WTC11 (cell line): ENCODE results near the gene OXNAD1. TPM values are rescaled to one million over a fixed set of nuclear protein-coding genes. Genes with fewer than 3 reads are reported as not detected.

Source experiments
- ATAC-seq: fragments of 200-7000 bp; cut with Tn5 transposase; 2 replicates; pipeline ENCODE4 v1.10.0; 2021; ENCODE audit warnings: mild to moderate bottlenecking, moderate library complexity
- CTCF ChIA-PET: fragments of 300-600 bp; sonication (Branson Sonifier 250); formaldehyde crosslinking; loops from one replicate; lab custom pipeline; 2021; ENCODE audit warnings: antibody characterized with exemption; lab: Charles Lee
- POLR2A ChIA-PET: fragments of 350-600 bp; sonication (Branson Sonifier 250); formaldehyde crosslinking; loops from one replicate; lab custom pipeline; 2021; ENCODE audit warnings: antibody characterized with exemption; lab: Charles Lee
- DNase-seq: peaks from one replicate; pipeline ENCODE4 v3.0.0; 2021; ENCODE audit warnings: low spot score
- H3K27ac Mint-ChIP-seq: 2 replicates; pipeline ENCODE4 v1.8.0; 2021; ENCODE audit warnings: mixed read lengths
- H3K27me3 Mint-ChIP-seq: 2 replicates; pipeline ENCODE4 v1.8.0; 2021; ENCODE audit warnings: low read depth, mild to moderate bottlenecking, moderate library complexity, mixed read lengths
- H3K36me3 Mint-ChIP-seq: 2 replicates; pipeline ENCODE4 v1.8.0; 2021; ENCODE audit warnings: mixed read lengths
- H3K4me1 Mint-ChIP-seq: 2 replicates; pipeline ENCODE4 v1.8.0; 2022; ENCODE audit warnings: mixed read lengths
- H3K4me3 Mint-ChIP-seq: 2 replicates; pipeline ENCODE4 v1.8.0; 2021; ENCODE audit warnings: mild to moderate bottlenecking, moderate library complexity, mixed read lengths
- H3K9me3 Mint-ChIP-seq: 2 replicates; pipeline ENCODE4 v1.8.0; 2021; ENCODE audit warnings: mixed read lengths
- ESRRA ChIP-seq: sonication (generic); formaldehyde crosslinking; IDR thresholded peaks from 2 replicates; pipeline ENCODE4 v1.8.1; 2022; ENCODE audit warnings: mild to moderate bottlenecking, missing genetic modification reagents, borderline replicate concordance
- GABPB1 ChIP-seq: sonication (generic); formaldehyde crosslinking; IDR thresholded peaks from 2 replicates; pipeline ENCODE4 v1.8.1; 2023; ENCODE audit warnings: mild to moderate bottlenecking, missing genetic modification reagents
- NFATC4 ChIP-seq: fragments of 250-450 bp; sonication (Bioruptor Pico); IDR thresholded peaks from 2 replicates; pipeline ENCODE4 v1.9.0; 2021; ENCODE audit warnings: mild to moderate bottlenecking
- NR3C1 ChIP-seq: sonication (generic); formaldehyde crosslinking; conservative IDR thresholded peaks from 2 replicates; pipeline ENCODE4 v1.8.1; 2023; ENCODE audit warnings: low read depth, mild to moderate bottlenecking, missing genetic modification reagents
- TEAD1 ChIP-seq: sonication (generic); formaldehyde crosslinking; IDR thresholded peaks from 2 replicates; pipeline ENCODE4 v1.8.0; 2022; ENCODE audit warnings: mild to moderate bottlenecking, missing genetic modification reagents
- ZNF396 ChIP-seq: fragments of 250-450 bp; sonication (Bioruptor Pico); IDR thresholded peaks from 2 replicates; pipeline ENCODE4 v1.8.0; 2021; ENCODE audit warnings: mild to moderate bottlenecking, moderate library complexity, borderline replicate concordance
- ZNF671 ChIP-seq: fragments of 250-450 bp; sonication (Bioruptor Pico); IDR thresholded peaks from 2 replicates; pipeline ENCODE4 v1.8.0; 2021; ENCODE audit warnings: mild to moderate bottlenecking
- total RNA-seq: library from RNA; stranded (reverse); gene quantifications from 3 replicates; pipeline ENCODE4 v1.2.3, GENCODE V29; 2021
- TF ChIP-seq, protein P1 (sequence below): sonication (generic); formaldehyde crosslinking; conservative IDR thresholded peaks from 2 replicates; pipeline ENCODE4 v1.8.1; 2023; ENCODE audit warnings: mild to moderate bottlenecking, low read depth, missing genetic modification reagents, moderate library complexity
- TF ChIP-seq, protein P2 (sequence below): sonication (generic); formaldehyde crosslinking; IDR thresholded peaks from 2 replicates; pipeline ENCODE4 v1.8.1; 2022; ENCODE audit warnings: mild to moderate bottlenecking, moderate library complexity, missing genetic modification reagents
- TF ChIP-seq, protein P3 (sequence below): fragments of 200-600 bp; IDR thresholded peaks from 2 replicates; pipeline ENCODE4 v1.8.0; 2022; ENCODE audit warnings: antibody characterized with exemption
- TF ChIP-seq, protein P4 (sequence below): fragments of 250-450 bp; sonication (Bioruptor Pico); IDR thresholded peaks from 2 replicates; pipeline ENCODE4 v1.9.0; 2021; ENCODE audit warnings: moderate library complexity, mild to moderate bottlenecking, inconsistent platforms, borderline replicate concordance
- TF ChIP-seq, protein P5 (sequence below): sonication (generic); formaldehyde crosslinking; IDR thresholded peaks from 2 replicates; pipeline ENCODE4 v1.8.1; 2023; ENCODE audit warnings: mild to moderate bottlenecking, moderate library complexity, missing genetic modification reagents
- TF ChIP-seq, protein P6 (sequence below): sonication (generic); formaldehyde crosslinking; IDR thresholded peaks from 2 replicates; pipeline ENCODE4 v1.8.0; 2023; ENCODE audit warnings: missing genetic modification reagents, mild to moderate bottlenecking, borderline replicate concordance
- TF ChIP-seq, protein P7 (sequence below): sonication (generic); formaldehyde crosslinking; conservative IDR thresholded peaks from 2 replicates; pipeline ENCODE4 v1.8.1; 2022; ENCODE audit warnings: mild to moderate bottlenecking, missing genetic modification reagents
- TF ChIP-seq, protein P8 (sequence below): fragments of 250-450 bp; sonication (Bioruptor Pico); IDR thresholded peaks from 2 replicates; pipeline ENCODE4 v2.1.2; 2022; ENCODE audit warnings: mild to moderate bottlenecking, moderate library complexity
- TF ChIP-seq, protein P9 (sequence below): sonication (generic); formaldehyde crosslinking; IDR thresholded peaks from 2 replicates; pipeline ENCODE4 v1.8.1; 2022; ENCODE audit warnings: low read depth, mild to moderate bottlenecking, moderate library complexity, missing genetic modification reagents, borderline replicate concordance

Gene OXNAD1
- total RNA-seq, 1 experiment from 2014 or later = 21.7 TPM

DNA sequence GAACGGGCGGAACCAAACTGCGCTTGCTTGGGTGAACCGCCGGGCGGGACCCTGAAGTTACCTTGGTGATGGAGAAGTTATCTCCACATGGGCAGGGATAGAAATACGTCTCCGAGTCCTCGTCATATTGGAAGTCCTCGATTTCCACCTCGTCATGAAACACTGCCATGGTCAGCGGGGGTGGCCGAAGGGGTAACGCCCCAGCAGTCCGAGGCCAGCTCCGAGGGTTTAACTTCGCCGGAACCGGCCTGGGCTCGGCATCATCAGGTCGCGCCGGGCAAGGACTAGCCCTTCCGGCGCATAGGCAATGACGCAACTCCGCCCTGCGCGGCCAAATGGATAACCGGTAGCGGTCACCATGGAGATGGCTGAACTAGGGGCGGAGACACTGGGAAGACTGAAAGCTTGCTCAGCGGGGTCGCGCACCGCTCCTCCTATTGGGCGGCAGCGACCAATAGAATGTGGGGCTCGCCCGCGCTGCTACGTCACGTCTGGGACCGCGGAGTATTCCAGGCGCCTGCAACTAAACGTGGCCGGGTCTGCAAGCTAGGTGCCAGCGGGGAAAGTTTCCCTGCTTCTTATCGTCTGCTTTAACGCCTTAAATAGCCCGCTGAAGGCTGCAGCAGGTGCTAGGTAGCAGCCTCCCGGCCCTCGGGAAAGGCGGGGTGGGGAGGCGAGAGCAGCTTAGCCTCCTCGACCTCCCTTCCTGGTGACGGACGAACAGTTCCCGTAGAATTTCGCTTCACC lies at the start of gene OXNAD1, which contains the start of gene DPH3 (continued):
- TF ChIP-seq, protein P1, sequence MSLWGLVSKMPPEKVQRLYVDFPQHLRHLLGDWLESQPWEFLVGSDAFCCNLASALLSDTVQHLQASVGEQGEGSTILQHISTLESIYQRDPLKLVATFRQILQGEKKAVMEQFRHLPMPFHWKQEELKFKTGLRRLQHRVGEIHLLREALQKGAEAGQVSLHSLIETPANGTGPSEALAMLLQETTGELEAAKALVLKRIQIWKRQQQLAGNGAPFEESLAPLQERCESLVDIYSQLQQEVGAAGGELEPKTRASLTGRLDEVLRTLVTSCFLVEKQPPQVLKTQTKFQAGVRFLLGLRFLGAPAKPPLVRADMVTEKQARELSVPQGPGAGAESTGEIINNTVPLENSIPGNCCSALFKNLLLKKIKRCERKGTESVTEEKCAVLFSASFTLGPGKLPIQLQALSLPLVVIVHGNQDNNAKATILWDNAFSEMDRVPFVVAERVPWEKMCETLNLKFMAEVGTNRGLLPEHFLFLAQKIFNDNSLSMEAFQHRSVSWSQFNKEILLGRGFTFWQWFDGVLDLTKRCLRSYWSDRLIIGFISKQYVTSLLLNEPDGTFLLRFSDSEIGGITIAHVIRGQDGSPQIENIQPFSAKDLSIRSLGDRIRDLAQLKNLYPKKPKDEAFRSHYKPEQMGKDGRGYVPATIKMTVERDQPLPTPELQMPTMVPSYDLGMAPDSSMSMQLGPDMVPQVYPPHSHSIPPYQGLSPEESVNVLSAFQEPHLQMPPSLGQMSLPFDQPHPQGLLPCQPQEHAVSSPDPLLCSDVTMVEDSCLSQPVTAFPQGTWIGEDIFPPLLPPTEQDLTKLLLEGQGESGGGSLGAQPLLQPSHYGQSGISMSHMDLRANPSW = no peak
- TF ChIP-seq, protein P2, sequence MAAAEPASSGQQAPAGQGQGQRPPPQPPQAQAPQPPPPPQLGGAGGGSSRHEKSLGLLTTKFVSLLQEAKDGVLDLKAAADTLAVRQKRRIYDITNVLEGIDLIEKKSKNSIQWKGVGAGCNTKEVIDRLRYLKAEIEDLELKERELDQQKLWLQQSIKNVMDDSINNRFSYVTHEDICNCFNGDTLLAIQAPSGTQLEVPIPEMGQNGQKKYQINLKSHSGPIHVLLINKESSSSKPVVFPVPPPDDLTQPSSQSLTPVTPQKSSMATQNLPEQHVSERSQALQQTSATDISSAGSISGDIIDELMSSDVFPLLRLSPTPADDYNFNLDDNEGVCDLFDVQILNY (CRISPR knock-in tag) = peak; percentile 46; the same call in 1 of the 2 replicates
- TF ChIP-seq, protein P3, sequence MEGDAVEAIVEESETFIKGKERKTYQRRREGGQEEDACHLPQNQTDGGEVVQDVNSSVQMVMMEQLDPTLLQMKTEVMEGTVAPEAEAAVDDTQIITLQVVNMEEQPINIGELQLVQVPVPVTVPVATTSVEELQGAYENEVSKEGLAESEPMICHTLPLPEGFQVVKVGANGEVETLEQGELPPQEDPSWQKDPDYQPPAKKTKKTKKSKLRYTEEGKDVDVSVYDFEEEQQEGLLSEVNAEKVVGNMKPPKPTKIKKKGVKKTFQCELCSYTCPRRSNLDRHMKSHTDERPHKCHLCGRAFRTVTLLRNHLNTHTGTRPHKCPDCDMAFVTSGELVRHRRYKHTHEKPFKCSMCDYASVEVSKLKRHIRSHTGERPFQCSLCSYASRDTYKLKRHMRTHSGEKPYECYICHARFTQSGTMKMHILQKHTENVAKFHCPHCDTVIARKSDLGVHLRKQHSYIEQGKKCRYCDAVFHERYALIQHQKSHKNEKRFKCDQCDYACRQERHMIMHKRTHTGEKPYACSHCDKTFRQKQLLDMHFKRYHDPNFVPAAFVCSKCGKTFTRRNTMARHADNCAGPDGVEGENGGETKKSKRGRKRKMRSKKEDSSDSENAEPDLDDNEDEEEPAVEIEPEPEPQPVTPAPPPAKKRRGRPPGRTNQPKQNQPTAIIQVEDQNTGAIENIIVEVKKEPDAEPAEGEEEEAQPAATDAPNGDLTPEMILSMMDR = no peak
- peak; percentile 20; the same call in 1 of the 2 replicates for TF ChIP-seq TEAD1 (CRISPR knock-in tag)

DNA sequence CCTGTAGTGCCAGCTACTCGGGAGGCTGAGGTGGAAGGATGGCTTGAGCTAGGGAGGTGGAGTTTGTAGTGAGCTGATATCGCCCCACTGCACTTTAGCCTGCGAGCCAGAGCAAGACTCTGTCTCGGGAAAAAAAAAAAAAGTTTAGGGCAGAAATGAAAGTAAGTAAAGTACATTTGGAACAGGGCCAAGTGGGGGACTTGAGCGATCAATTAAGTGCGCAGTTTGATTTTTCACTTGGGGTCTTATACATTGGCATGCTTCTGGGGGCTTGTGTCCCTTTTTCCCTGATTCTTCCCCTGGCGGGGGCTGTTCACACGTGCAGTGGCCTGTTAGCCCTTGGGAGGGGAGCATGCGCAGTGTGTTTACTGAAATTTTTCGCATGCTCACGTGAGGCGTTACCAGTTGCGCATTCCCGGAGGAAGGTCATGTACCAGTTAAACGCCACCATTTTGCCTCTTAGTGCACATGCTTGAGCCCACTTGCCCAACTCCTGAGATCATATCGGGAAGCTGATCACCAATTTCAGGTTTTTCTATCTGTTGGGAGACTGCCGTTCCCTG lies 48.6 kb upstream of the OXNAD1 start:
- no peak overlapping the region for H3K4me3 Mint-ChIP-seq
- DNase-seq = no peak
- H3K27ac Mint-ChIP-seq = no peak overlapping the region
- no peaks in the 10 kb centered on the region for H3K9me3 Mint-ChIP-seq
- ChIA-PET POLR2A (no interaction called here), CTCF (no interaction called here)
- H3K4me1 Mint-ChIP-seq = no peaks in the 10 kb centered on the region
- ATAC-seq = no peak
- H3K27me3 Mint-ChIP-seq = peaks cover 7% of the 10 kb centered on the region; the same call in 1 of the 2 replicates
- H3K36me3 Mint-ChIP-seq = no peaks in the 10 kb centered on the region
- TF ChIP-seq ESRRA (CRISPR knock-in tag) (no peak), NFATC4 (no peak), NR3C1 (CRISPR knock-in tag) (no peak), ZNF671 (CRISPR knock-in tag) (no peak), GABPB1 (no peak), ZNF396 (no peak)
- TF ChIP-seq, protein P4, sequence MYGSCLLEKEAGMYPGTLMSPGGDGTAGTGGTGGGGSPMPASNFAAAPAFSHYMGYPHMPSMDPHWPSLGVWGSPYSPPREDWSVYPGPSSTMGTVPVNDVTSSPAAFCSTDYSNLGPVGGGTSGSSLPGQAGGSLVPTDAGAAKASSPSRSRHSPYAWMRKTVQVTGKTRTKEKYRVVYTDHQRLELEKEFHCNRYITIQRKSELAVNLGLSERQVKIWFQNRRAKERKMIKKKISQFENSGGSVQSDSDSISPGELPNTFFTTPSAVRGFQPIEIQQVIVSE (CRISPR knock-in tag) = no peak
- TF ChIP-seq, protein P5, sequence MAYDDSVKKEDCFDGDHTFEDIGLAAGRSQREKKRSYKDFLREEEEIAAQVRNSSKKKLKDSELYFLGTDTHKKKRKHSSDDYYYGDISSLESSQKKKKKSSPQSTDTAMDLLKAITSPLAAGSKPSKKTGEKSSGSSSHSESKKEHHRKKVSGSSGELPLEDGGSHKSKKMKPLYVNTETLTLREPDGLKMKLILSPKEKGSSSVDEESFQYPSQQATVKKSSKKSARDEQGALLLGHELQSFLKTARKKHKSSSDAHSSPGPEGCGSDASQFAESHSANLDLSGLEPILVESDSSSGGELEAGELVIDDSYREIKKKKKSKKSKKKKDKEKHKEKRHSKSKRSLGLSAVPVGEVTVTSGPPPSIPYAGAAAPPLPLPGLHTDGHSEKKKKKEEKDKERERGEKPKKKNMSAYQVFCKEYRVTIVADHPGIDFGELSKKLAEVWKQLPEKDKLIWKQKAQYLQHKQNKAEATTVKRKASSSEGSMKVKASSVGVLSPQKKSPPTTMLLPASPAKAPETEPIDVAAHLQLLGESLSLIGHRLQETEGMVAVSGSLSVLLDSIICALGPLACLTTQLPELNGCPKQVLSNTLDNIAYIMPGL (CRISPR knock-in tag) = no peak
- TF ChIP-seq, protein P6, sequence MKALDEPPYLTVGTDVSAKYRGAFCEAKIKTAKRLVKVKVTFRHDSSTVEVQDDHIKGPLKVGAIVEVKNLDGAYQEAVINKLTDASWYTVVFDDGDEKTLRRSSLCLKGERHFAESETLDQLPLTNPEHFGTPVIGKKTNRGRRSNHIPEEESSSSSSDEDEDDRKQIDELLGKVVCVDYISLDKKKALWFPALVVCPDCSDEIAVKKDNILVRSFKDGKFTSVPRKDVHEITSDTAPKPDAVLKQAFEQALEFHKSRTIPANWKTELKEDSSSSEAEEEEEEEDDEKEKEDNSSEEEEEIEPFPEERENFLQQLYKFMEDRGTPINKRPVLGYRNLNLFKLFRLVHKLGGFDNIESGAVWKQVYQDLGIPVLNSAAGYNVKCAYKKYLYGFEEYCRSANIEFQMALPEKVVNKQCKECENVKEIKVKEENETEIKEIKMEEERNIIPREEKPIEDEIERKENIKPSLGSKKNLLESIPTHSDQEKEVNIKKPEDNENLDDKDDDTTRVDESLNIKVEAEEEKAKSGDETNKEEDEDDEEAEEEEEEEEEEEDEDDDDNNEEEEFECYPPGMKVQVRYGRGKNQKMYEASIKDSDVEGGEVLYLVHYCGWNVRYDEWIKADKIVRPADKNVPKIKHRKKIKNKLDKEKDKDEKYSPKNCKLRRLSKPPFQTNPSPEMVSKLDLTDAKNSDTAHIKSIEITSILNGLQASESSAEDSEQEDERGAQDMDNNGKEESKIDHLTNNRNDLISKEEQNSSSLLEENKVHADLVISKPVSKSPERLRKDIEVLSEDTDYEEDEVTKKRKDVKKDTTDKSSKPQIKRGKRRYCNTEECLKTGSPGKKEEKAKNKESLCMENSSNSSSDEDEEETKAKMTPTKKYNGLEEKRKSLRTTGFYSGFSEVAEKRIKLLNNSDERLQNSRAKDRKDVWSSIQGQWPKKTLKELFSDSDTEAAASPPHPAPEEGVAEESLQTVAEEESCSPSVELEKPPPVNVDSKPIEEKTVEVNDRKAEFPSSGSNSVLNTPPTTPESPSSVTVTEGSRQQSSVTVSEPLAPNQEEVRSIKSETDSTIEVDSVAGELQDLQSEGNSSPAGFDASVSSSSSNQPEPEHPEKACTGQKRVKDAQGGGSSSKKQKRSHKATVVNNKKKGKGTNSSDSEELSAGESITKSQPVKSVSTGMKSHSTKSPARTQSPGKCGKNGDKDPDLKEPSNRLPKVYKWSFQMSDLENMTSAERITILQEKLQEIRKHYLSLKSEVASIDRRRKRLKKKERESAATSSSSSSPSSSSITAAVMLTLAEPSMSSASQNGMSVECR (CRISPR knock-in tag) = no peak
- TF ChIP-seq, protein P7, sequence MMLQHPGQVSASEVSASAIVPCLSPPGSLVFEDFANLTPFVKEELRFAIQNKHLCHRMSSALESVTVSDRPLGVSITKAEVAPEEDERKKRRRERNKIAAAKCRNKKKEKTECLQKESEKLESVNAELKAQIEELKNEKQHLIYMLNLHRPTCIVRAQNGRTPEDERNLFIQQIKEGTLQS (CRISPR knock-in tag) = no peak
- TF ChIP-seq, protein P8, sequence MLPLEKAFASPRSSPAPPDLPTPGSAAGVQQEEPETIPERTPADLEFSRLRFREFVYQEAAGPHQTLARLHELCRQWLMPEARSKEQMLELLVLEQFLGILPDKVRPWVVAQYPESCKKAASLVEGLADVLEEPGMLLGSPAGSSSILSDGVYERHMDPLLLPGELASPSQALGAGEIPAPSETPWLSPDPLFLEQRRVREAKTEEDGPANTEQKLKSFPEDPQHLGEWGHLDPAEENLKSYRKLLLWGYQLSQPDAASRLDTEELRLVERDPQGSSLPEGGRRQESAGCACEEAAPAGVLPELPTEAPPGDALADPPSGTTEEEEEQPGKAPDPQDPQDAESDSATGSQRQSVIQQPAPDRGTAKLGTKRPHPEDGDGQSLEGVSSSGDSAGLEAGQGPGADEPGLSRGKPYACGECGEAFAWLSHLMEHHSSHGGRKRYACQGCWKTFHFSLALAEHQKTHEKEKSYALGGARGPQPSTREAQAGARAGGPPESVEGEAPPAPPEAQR (CRISPR knock-in tag) = no peak
- TF ChIP-seq, protein P9, sequence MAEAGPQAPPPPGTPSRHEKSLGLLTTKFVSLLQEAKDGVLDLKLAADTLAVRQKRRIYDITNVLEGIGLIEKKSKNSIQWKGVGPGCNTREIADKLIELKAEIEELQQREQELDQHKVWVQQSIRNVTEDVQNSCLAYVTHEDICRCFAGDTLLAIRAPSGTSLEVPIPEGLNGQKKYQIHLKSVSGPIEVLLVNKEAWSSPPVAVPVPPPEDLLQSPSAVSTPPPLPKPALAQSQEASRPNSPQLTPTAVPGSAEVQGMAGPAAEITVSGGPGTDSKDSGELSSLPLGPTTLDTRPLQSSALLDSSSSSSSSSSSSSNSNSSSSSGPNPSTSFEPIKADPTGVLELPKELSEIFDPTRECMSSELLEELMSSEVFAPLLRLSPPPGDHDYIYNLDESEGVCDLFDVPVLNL (CRISPR knock-in tag) = no peak
